HEK293T (cell line): ENCODE data around the gene B4GALT5.

Source experiments
- ARNT ChIP-seq: fragments of 450-650 bp; IDR thresholded peaks from 2 replicates; pipeline ENCODE4 v1.6.1; 2017; ENCODE audit warnings: mild to moderate bottlenecking
- ELF4 ChIP-seq: fragments of 450-650 bp; IDR thresholded peaks from 2 replicates; pipeline ENCODE4 v1.6.1; 2017; ENCODE audit warnings: antibody characterized with exemption
- FOXM1 ChIP-seq: fragments of 450-650 bp; IDR thresholded peaks from 2 replicates; pipeline ENCODE4 v1.6.1; 2017; ENCODE audit warnings: mild to moderate bottlenecking, borderline replicate concordance
- PKNOX1 ChIP-seq: fragments of 450-650 bp; IDR thresholded peaks from 2 replicates; pipeline ENCODE4 v1.6.1; 2016
- SP1 ChIP-seq: fragments of 450-650 bp; IDR thresholded peaks from 2 replicates; pipeline ENCODE4 v1.6.1; 2017
- TARDBP ChIP-seq: fragments of 450-650 bp; IDR thresholded peaks from 2 replicates; pipeline ENCODE4 v1.6.1; 2016
- ZNF384 ChIP-seq: fragments of 450-650 bp; IDR thresholded peaks from 2 replicates; pipeline ENCODE4 v1.6.1; 2016

- TF ChIP-seq FOXM1: no peak
- TF ChIP-seq ELF4: no peak
- no peak for TF ChIP-seq ZNF384
- TF ChIP-seq TARDBP: no peak
- TF ChIP-seq ARNT: no peak
- TF ChIP-seq SP1: no peak
- TF ChIP-seq PKNOX1: no peak
Measured at GRCh38 chr20:49589747-49590146, 123.9 kb downstream of the B4GALT5 start.
